ENCODE results near the gene CCSER2.

GRCh38 chr10:84344526-84344925 is 16.1 kb downstream of the CCSER2 start:
- TF ChIP-seq CTCF (conservative IDR thresholded peaks at IDR 0.05; ENCODE audit: low read depth, low read length) (no peak), EZH2 (IDR thresholded peaks at IDR 0.05; ENCODE audit: borderline replicate concordance, low read depth, low read length, poor library complexity, severe bottlenecking) (no peak)

Data from A673 (cell line).